GM23248 (cell line): ENCODE measurements around the gene NLK.

ENCODE experiments used
- EZH2 ChIP-seq: fragments of 200-600 bp; sonication (generic); IDR thresholded peaks from 2 replicates; pipeline ENCODE4 v1.6.1; 2018; ENCODE audit warnings: antibody characterized with exemption, mild to moderate bottlenecking; ENCODE audit not compliant: insufficient read depth, poor library complexity, severe bottlenecking
- EZH2phosphoT487 ChIP-seq: fragments of 200-600 bp; sonication (generic); IDR thresholded peaks from 2 replicates; pipeline ENCODE4 v1.6.1; 2018; ENCODE audit warnings: antibody characterized with exemption, moderate library complexity, mild to moderate bottlenecking, low read depth; ENCODE audit not compliant: insufficient read depth

- no peak for TF ChIP-seq EZH2
- TF ChIP-seq EZH2phosphoT487 = no peak
Measured at GRCh38 chr17:28133562-28133970, 91.1 kb downstream of the NLK start.
